ENCODE data around the gene DVL2. TPM values are rescaled to one million over a fixed set of nuclear protein-coding genes. Genes with fewer than 3 reads are reported as not detected.
A peak's percentile ranks its signal among the peaks of the same experiment; 100 is the strongest.

DVL2 gene
- total and polyA plus RNA-seq, 2 of the 13 experiments (the other 11 are each of a cell fraction or from before 2014, with no cell fraction given), result 5.7 to 38.2 TPM

DNA sequence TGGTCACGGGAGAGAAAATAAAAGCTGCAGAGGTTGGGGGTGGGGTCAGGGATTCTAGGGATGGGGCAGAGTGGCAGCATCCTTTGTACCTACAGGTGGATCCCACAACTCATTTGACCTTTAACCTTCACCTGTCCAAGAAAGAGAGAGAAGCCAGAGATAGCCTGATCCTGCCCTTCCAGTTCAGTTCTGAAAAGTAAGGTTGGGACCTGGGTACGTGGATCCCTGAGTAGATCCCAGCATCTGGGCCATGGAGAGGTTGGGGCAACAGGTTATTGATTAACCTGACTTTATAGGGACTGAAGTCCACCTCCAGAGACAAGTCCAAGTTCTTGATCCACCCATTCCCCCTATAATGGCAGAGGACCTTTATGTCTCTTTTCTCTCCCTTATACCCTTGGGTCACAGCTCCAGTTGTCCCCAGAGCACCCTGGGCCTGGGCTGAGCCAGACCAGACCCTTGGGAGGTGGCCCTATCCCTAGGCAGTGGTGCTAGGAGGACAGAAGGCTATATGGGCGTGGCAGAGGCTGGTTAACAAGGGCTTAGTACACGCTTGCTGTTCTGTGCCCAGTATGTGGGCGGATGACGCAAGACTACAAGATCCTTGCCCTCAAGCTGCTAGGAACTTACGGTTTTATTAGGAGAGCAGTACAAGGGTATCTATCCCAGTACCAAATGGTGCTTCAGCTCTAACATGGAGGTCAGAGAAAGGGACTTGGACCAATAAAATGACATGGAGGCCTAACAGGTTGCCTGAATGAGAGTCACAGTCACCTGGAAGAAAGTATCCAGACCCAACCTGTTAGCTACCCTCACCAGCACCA, 24.6 kb upstream of the DVL2 start (continued):
- TF ChIP-seq, protein P1, sequence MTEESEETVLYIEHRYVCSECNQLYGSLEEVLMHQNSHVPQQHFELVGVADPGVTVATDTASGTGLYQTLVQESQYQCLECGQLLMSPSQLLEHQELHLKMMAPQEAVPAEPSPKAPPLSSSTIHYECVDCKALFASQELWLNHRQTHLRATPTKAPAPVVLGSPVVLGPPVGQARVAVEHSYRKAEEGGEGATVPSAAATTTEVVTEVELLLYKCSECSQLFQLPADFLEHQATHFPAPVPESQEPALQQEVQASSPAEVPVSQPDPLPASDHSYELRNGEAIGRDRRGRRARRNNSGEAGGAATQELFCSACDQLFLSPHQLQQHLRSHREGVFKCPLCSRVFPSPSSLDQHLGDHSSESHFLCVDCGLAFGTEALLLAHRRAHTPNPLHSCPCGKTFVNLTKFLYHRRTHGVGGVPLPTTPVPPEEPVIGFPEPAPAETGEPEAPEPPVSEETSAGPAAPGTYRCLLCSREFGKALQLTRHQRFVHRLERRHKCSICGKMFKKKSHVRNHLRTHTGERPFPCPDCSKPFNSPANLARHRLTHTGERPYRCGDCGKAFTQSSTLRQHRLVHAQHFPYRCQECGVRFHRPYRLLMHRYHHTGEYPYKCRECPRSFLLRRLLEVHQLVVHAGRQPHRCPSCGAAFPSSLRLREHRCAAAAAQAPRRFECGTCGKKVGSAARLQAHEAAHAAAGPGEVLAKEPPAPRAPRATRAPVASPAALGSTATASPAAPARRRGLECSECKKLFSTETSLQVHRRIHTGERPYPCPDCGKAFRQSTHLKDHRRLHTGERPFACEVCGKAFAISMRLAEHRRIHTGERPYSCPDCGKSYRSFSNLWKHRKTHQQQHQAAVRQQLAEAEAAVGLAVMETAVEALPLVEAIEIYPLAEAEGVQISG (CRISPR knock-in tag; IDR thresholded peaks at IDR 0.05), result peak; percentile 67
- TF ChIP-seq, protein P2, sequence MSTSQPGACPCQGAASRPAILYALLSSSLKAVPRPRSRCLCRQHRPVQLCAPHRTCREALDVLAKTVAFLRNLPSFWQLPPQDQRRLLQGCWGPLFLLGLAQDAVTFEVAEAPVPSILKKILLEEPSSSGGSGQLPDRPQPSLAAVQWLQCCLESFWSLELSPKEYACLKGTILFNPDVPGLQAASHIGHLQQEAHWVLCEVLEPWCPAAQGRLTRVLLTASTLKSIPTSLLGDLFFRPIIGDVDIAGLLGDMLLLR (CRISPR knock-in tag; IDR thresholded peaks at IDR 0.05), result 0 out of 2 replicates have a peak, but pooled peaks have one; percentile 43
- TF ChIP-seq RFX5 (IDR thresholded peaks at IDR 0.05; ENCODE audit: low read depth, low read length), result 0 out of 2 replicates have a peak, but pooled peaks have one; percentile 17
- peak; percentile 56; the same call in 1 of the 2 replicates for TF ChIP-seq JUND (CRISPR knock-in tag; IDR thresholded peaks at IDR 0.05)
- TF ChIP-seq PITX1 (CRISPR knock-in tag; IDR thresholded peaks at IDR 0.05), result peak; percentile 69; the same call in 1 of the 2 replicates
- no peak for TF ChIP-seq NFATC3 (CRISPR knock-in tag; IDR thresholded peaks at IDR 0.05)
- TF ChIP-seq, protein P3, sequence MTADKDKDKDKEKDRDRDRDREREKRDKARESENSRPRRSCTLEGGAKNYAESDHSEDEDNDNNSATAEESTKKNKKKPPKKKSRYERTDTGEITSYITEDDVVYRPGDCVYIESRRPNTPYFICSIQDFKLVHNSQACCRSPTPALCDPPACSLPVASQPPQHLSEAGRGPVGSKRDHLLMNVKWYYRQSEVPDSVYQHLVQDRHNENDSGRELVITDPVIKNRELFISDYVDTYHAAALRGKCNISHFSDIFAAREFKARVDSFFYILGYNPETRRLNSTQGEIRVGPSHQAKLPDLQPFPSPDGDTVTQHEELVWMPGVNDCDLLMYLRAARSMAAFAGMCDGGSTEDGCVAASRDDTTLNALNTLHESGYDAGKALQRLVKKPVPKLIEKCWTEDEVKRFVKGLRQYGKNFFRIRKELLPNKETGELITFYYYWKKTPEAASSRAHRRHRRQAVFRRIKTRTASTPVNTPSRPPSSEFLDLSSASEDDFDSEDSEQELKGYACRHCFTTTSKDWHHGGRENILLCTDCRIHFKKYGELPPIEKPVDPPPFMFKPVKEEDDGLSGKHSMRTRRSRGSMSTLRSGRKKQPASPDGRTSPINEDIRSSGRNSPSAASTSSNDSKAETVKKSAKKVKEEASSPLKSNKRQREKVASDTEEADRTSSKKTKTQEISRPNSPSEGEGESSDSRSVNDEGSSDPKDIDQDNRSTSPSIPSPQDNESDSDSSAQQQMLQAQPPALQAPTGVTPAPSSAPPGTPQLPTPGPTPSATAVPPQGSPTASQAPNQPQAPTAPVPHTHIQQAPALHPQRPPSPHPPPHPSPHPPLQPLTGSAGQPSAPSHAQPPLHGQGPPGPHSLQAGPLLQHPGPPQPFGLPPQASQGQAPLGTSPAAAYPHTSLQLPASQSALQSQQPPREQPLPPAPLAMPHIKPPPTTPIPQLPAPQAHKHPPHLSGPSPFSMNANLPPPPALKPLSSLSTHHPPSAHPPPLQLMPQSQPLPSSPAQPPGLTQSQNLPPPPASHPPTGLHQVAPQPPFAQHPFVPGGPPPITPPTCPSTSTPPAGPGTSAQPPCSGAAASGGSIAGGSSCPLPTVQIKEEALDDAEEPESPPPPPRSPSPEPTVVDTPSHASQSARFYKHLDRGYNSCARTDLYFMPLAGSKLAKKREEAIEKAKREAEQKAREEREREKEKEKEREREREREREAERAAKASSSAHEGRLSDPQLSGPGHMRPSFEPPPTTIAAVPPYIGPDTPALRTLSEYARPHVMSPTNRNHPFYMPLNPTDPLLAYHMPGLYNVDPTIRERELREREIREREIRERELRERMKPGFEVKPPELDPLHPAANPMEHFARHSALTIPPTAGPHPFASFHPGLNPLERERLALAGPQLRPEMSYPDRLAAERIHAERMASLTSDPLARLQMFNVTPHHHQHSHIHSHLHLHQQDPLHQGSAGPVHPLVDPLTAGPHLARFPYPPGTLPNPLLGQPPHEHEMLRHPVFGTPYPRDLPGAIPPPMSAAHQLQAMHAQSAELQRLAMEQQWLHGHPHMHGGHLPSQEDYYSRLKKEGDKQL (CRISPR knock-in tag; IDR thresholded peaks at IDR 0.05; ENCODE audit: low read depth), result 0 out of 2 replicates have a peak, but pooled peaks have one; percentile 28
- TF ChIP-seq, protein P4, sequence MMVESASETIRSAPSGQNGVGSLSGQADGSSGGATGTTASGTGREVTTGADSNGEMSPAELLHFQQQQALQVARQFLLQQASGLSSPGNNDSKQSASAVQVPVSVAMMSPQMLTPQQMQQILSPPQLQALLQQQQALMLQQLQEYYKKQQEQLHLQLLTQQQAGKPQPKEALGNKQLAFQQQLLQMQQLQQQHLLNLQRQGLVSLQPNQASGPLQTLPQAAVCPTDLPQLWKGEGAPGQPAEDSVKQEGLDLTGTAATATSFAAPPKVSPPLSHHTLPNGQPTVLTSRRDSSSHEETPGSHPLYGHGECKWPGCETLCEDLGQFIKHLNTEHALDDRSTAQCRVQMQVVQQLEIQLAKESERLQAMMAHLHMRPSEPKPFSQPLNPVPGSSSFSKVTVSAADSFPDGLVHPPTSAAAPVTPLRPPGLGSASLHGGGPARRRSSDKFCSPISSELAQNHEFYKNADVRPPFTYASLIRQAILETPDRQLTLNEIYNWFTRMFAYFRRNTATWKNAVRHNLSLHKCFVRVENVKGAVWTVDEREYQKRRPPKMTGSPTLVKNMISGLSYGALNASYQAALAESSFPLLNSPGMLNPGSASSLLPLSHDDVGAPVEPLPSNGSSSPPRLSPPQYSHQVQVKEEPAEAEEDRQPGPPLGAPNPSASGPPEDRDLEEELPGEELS (CRISPR knock-in tag; IDR thresholded peaks at IDR 0.05), result peak; percentile 40; the same call in 1 of the 2 replicates
- TF ChIP-seq, protein P5, sequence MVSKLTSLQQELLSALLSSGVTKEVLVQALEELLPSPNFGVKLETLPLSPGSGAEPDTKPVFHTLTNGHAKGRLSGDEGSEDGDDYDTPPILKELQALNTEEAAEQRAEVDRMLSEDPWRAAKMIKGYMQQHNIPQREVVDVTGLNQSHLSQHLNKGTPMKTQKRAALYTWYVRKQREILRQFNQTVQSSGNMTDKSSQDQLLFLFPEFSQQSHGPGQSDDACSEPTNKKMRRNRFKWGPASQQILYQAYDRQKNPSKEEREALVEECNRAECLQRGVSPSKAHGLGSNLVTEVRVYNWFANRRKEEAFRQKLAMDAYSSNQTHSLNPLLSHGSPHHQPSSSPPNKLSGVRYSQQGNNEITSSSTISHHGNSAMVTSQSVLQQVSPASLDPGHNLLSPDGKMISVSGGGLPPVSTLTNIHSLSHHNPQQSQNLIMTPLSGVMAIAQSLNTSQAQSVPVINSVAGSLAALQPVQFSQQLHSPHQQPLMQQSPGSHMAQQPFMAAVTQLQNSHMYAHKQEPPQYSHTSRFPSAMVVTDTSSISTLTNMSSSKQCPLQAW (CRISPR knock-in tag; IDR thresholded peaks at IDR 0.05), result peak; percentile 97
- TF ChIP-seq, protein P6, sequence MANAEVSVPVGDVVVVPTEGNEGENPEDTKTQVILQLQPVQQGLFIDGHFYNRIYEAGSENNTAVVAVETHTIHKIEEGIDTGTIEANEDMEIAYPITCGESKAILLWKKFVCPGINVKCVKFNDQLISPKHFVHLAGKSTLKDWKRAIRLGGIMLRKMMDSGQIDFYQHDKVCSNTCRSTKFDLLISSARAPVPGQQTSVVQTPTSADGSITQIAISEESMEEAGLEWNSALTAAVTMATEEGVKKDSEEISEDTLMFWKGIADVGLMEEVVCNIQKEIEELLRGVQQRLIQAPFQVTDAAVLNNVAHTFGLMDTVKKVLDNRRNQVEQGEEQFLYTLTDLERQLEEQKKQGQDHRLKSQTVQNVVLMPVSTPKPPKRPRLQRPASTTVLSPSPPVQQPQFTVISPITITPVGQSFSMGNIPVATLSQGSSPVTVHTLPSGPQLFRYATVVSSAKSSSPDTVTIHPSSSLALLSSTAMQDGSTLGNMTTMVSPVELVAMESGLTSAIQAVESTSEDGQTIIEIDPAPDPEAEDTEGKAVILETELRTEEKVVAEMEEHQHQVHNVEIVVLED (CRISPR knock-in tag; IDR thresholded peaks at IDR 0.05; ENCODE audit: borderline replicate concordance), result peak; percentile 41; the same call in 1 of the 2 replicates
- no peak for TF ChIP-seq SATB2 (CRISPR knock-in tag; IDR thresholded peaks at IDR 0.05)

All from HepG2 (cell line).